CD8-positive, alpha-beta memory T cell (primary cell): ENCODE data around the gene KHNYN. TPM values are rescaled to one million over a fixed set of nuclear protein-coding genes. Genes with fewer than 3 reads are reported as not detected.

Experiments used
- CTCF ChIA-PET: fragments of 350-600 bp; sonication (Branson Sonifier 250); formaldehyde crosslinking; loops from one replicate; lab custom pipeline; 2021; ENCODE audit warnings: antibody characterized with exemption; lab: Charles Lee
- POLR2A ChIA-PET: fragments of 350-600 bp; sonication (Branson Sonifier 250); formaldehyde crosslinking; loops from one replicate; lab custom pipeline; 2021; ENCODE audit warnings: antibody characterized with exemption; lab: Charles Lee
- DNase-seq, 5 donors: peaks; one replicate each; pipeline versions ENCODE4 v3.0.0 to v3.0.0-alpha.2; 2020 to 2022; ENCODE audit warnings: mixed read lengths in 1 of 5
- H3K27ac ChIP-seq: one replicate; pipeline ENCODE4 v1.7.0; 2013; ENCODE audit warnings: low read depth, mild to moderate bottlenecking, low read length, moderate library complexity
- H3K27me3 ChIP-seq: 2 replicates; pipeline ENCODE4 v1.7.0; 2013; ENCODE audit warnings: low read length, mild to moderate bottlenecking; ENCODE audit not compliant: insufficient read depth, poor library complexity, severe bottlenecking
- H3K36me3 ChIP-seq: 2 replicates; pipeline ENCODE4 v1.7.0; 2013; ENCODE audit warnings: mild to moderate bottlenecking, low read length, moderate library complexity; ENCODE audit not compliant: insufficient read depth
- H3K4me1 ChIP-seq: 2 replicates; pipeline ENCODE4 v1.7.0; 2013; ENCODE audit warnings: mild to moderate bottlenecking, low read length, moderate library complexity; ENCODE audit not compliant: insufficient read depth
- H3K4me3 ChIP-seq: 2 replicates; pipeline ENCODE4 v1.7.0; 2013; ENCODE audit warnings: mild to moderate bottlenecking, low read length
- H3K9me3 ChIP-seq: 2 replicates; pipeline ENCODE4 v1.7.0; 2013; ENCODE audit warnings: mild to moderate bottlenecking, low read length
- H3K27ac Mint-ChIP-seq, 8 donors: one replicate each; pipeline ENCODE4 v1.8.0; 2020 to 2021; ENCODE audit warnings: mixed read lengths in 8 of 8, mild to moderate bottlenecking in 6 of 8, inconsistent platforms in 3 of 8, moderate library complexity in 3 of 8
- H3K27me3 Mint-ChIP-seq, 2 donors: one replicate each; pipeline ENCODE4 v1.8.0; 2020 to 2021; ENCODE audit warnings: mixed read lengths in 2 of 2, mild to moderate bottlenecking in 1 of 2, moderate library complexity in 1 of 2
- H3K36me3 Mint-ChIP-seq, 3 donors: one replicate each; pipeline ENCODE4 v1.8.0; 2020 to 2021; ENCODE audit warnings: mixed read lengths in 3 of 3, inconsistent platforms in 1 of 3, mild to moderate bottlenecking in 1 of 3
- H3K4me1 Mint-ChIP-seq, 3 donors: one replicate each; pipeline ENCODE4 v1.8.0; 2020 to 2021; ENCODE audit warnings: mixed read lengths in 3 of 3, inconsistent platforms in 1 of 3, mild to moderate bottlenecking in 1 of 3
- H3K4me3 Mint-ChIP-seq, 7 donors: one replicate each; pipeline ENCODE4 v1.8.0; 2020 to 2021; ENCODE audit warnings: mixed read lengths in 7 of 7, mild to moderate bottlenecking in 6 of 7, moderate library complexity in 4 of 7, inconsistent platforms in 2 of 7
- H3K9me3 Mint-ChIP-seq, 5 donors: one replicate each; pipeline ENCODE4 v1.8.0; 2020 to 2022; ENCODE audit warnings: mixed read lengths in 5 of 5, mild to moderate bottlenecking in 3 of 5, moderate library complexity in 2 of 5, inconsistent platforms in 1 of 5
- polyA plus RNA-seq: library from polyadenylated mRNA; unstranded; fragments of 300-500 nt; fragmentation: Illumina TruSeq; gene quantifications from one replicate; pipeline ENCODE4 v1.2.3, GENCODE V29; 2021
- total RNA-seq, 2 experiments: library from RNA; stranded (reverse); gene quantifications; one replicate each; pipeline ENCODE4 v1.2.3, GENCODE V29; 2021

The KHNYN gene
- total and polyA plus RNA-seq, 3 experiments from 2014 or later, result 21.1 to 72.3 (median 68.8) TPM

- peaks cover 3 to 14% of the 10 kb centered on the region in 2 donors for H3K27me3 Mint-ChIP-seq
- no peak overlapping the region for H3K4me3 Mint-ChIP-seq
- peaks cover 3% of the 10 kb centered on the region for H3K27me3 ChIP-seq
- H3K4me1 Mint-ChIP-seq, result no peaks in the 10 kb centered on the region
- POLR2A ChIA-PET, result no interaction called here
- H3K4me3 ChIP-seq, result no peak overlapping the region
- CTCF ChIA-PET, result interaction anchor here (0.9 to 2.4 kb wide), 5 partner anchors 15 to 165 kb away, joined by 3 to 7 read pairs (median 5); no protein-coding TSS in a partner anchor
- H3K36me3 ChIP-seq, result no peaks in the 10 kb centered on the region
- no peaks in the 10 kb centered on the region for H3K9me3 ChIP-seq
- H3K9me3 Mint-ChIP-seq, result no peaks in the 10 kb centered on the region
- no peaks in the 10 kb centered on the region for H3K4me1 ChIP-seq
- H3K27ac Mint-ChIP-seq, result no peak overlapping the region
- no peaks in the 10 kb centered on the region for H3K36me3 Mint-ChIP-seq
- H3K27ac ChIP-seq, result no peak overlapping the region
- peak in 3 of 5 donors; percentile 13 to 23 (median 13) for DNase-seq
These were observed 18.0 kb upstream of the KHNYN start for GRCh38 chr14:24411443-24412389.

GRCh38 chr14:24414077-24414476, 15.7 kb upstream of the KHNYN start:
- peaks cover 3 to 6% of the 10 kb centered on the region in 2 donors for H3K27me3 Mint-ChIP-seq
- no peak overlapping the region for H3K27ac Mint-ChIP-seq
- H3K9me3 Mint-ChIP-seq, result no peaks in the 10 kb centered on the region
- no peaks in the 10 kb centered on the region for H3K36me3 Mint-ChIP-seq
- DNase-seq, result no peak
- Histone ChIP-seq H3K9me3 (no peaks in the 10 kb centered on the region), H3K4me1 (no peaks in the 10 kb centered on the region), H3K27ac (no peak overlapping the region), H3K27me3 (no peaks in the 10 kb centered on the region), H3K36me3 (no peaks in the 10 kb centered on the region), H3K4me3 (no peak overlapping the region)
- CTCF ChIA-PET, result interaction anchor here (0.7 to 1.6 kb wide), 5 partner anchors 12 to 172 kb away, joined by 3 to 7 read pairs (median 4); partner anchors contain the start of genes CIDEB and TINF2
- POLR2A ChIA-PET, result no interaction called here
- H3K4me1 Mint-ChIP-seq, result no peaks in the 10 kb centered on the region
- H3K4me3 Mint-ChIP-seq, result no peak overlapping the region

GRCh38 chr14:24414732-24415420, 14.9 kb upstream of the KHNYN start:
- peak overlapping the region in 1 of 7 donors; percentile 36 for H3K4me3 Mint-ChIP-seq
- peaks cover 7% of the 10 kb centered on the region in 2 donors for H3K27me3 Mint-ChIP-seq
- Histone ChIP-seq H3K27me3 (no peaks in the 10 kb centered on the region), H3K4me3 (no peak overlapping the region), H3K4me1 (no peaks in the 10 kb centered on the region), H3K27ac (no peak overlapping the region), H3K9me3 (no peaks in the 10 kb centered on the region), H3K36me3 (no peaks in the 10 kb centered on the region)
- DNase-seq, result no peak
- H3K27ac Mint-ChIP-seq, result no peak overlapping the region
- no peaks in the 10 kb centered on the region for H3K9me3 Mint-ChIP-seq
- CTCF ChIA-PET, result interaction anchor here (0.7 to 1.6 kb wide), 2 partner anchors 76 to 173 kb away, joined by 3 to 4 read pairs; partner anchors contain the start of gene TINF2
- H3K4me1 Mint-ChIP-seq, result no peaks in the 10 kb centered on the region
- H3K36me3 Mint-ChIP-seq, result no peaks in the 10 kb centered on the region
- POLR2A ChIA-PET, result interaction anchor here (0.6 kb wide), 1 partner anchor 206 kb away, joined by 5 read pairs; no protein-coding TSS in a partner anchor

GRCh38 chr14:24415421-24416253, 14.1 kb upstream of the KHNYN start:
- Histone ChIP-seq H3K4me3 (no peak overlapping the region), H3K36me3 (no peaks in the 10 kb centered on the region), H3K27ac (no peak overlapping the region), H3K27me3 (no peaks in the 10 kb centered on the region), H3K9me3 (no peaks in the 10 kb centered on the region), H3K4me1 (no peaks in the 10 kb centered on the region)
- H3K27me3 Mint-ChIP-seq, result peaks cover 7 to 9% of the 10 kb centered on the region in 2 donors
- no peaks in the 10 kb centered on the region for H3K4me1 Mint-ChIP-seq
- H3K27ac Mint-ChIP-seq, result no peak overlapping the region
- H3K36me3 Mint-ChIP-seq, result no peaks in the 10 kb centered on the region
- no peak for DNase-seq
- POLR2A ChIA-PET, result interaction anchor here (0.6 kb wide), 1 partner anchor 207 kb away, joined by 5 read pairs; no protein-coding TSS in a partner anchor
- H3K9me3 Mint-ChIP-seq, result no peaks in the 10 kb centered on the region
- CTCF ChIA-PET, result interaction anchor here (1.6 kb wide), 1 partner anchor 173 kb away, joined by 4 read pairs; the partner anchor contains the start of gene TINF2
- H3K4me3 Mint-ChIP-seq, result no peak overlapping the region

GRCh38 chr14:24416254-24416931, 13.4 kb upstream of the KHNYN start:
- ChIA-PET POLR2A (no interaction called here), CTCF (no interaction called here)
- no peak overlapping the region for H3K27ac Mint-ChIP-seq

GRCh38 chr14:24416932-24417619, 12.7 kb upstream of the KHNYN start:
- H3K27ac ChIP-seq, result no peak overlapping the region
- H3K4me1 ChIP-seq, result no peaks in the 10 kb centered on the region
- H3K27me3 ChIP-seq, result no peaks in the 10 kb centered on the region
- Mint-ChIP-seq H3K27ac (no peak overlapping the region), H3K9me3 (no peaks in the 10 kb centered on the region), H3K4me3 (no peak overlapping the region), H3K27me3 (peaks cover 7 to 9% of the 10 kb centered on the region in 2 donors), H3K36me3 (no peaks in the 10 kb centered on the region), H3K4me1 (no peaks in the 10 kb centered on the region)
- DNase-seq, result no peak
- H3K9me3 ChIP-seq, result no peaks in the 10 kb centered on the region
- ChIA-PET CTCF (interaction anchor here (1.1 to 1.4 kb wide), 2 partner anchors 15 to 109 kb away, joined by 3 read pairs; no protein-coding TSS in a partner anchor), POLR2A (no interaction called here)
- no peaks in the 10 kb centered on the region for H3K36me3 ChIP-seq
- H3K4me3 ChIP-seq, result no peak overlapping the region

More at GRCh38 chr14:24416254-24416931, 13.4 kb upstream of the KHNYN start:
- peaks cover 7 to 9% of the 10 kb centered on the region in 2 donors for H3K27me3 Mint-ChIP-seq
- Histone ChIP-seq H3K27me3 (no peaks in the 10 kb centered on the region), H3K9me3 (no peaks in the 10 kb centered on the region), H3K36me3 (no peaks in the 10 kb centered on the region), H3K27ac (no peak overlapping the region), H3K4me3 (no peak overlapping the region), H3K4me1 (no peaks in the 10 kb centered on the region)
- H3K4me1 Mint-ChIP-seq, result no peaks in the 10 kb centered on the region
- H3K36me3 Mint-ChIP-seq, result no peaks in the 10 kb centered on the region
- H3K9me3 Mint-ChIP-seq, result no peaks in the 10 kb centered on the region
- DNase-seq, result no peak
- H3K4me3 Mint-ChIP-seq, result no peak overlapping the region
